Natural killer cell (primary cell): ENCODE measurements around the gene HADHB. TPM values are rescaled to one million over a fixed set of nuclear protein-coding genes. Genes with fewer than 3 reads are reported as not detected.

Experiments
- ATAC-seq, 3 donors: fragments of 150-1000 bp in 2 of 3; fragments of 200-7000 bp in 1 of 3; cut with Tn5 transposase; 1 replicate in 1 of 3; 2 replicates in 2 of 3; pipeline ENCODE4 v1.10.0; 2021; ENCODE audit warnings: mild to moderate bottlenecking in 2 of 3, moderate library complexity in 2 of 3
- DNase-seq, 2 donors: peaks; one replicate each; pipeline versions ENCODE4 v3.0.0 to v3.0.0-alpha.2; 2013 to 2021; ENCODE audit warnings: mixed read lengths in 1 of 2
- H3K27ac ChIP-seq: one replicate; pipeline ENCODE4 v1.5.1; 2013; ENCODE audit warnings: mild to moderate bottlenecking, low read length
- H3K27me3 ChIP-seq: one replicate; pipeline ENCODE4 v1.6.1; 2013; ENCODE audit warnings: low read length; ENCODE audit not compliant: control insufficient read depth, insufficient read depth
- H3K36me3 ChIP-seq: one replicate; pipeline ENCODE4 v1.6.1; 2013; ENCODE audit warnings: low read length; ENCODE audit not compliant: control insufficient read depth, insufficient read depth
- H3K4me1 ChIP-seq: one replicate; pipeline ENCODE4 v1.6.1; 2013; ENCODE audit warnings: low read length; ENCODE audit not compliant: control insufficient read depth, insufficient read depth
- H3K4me3 ChIP-seq: one replicate; pipeline ENCODE4 v1.5.1; 2013; ENCODE audit warnings: low read length
- H3K9me3 ChIP-seq: one replicate; pipeline ENCODE4 v1.6.1; 2013; ENCODE audit warnings: low read length; ENCODE audit not compliant: control insufficient read depth, insufficient read depth
- H3K27ac Mint-ChIP-seq, 2 donors: one replicate each; pipeline ENCODE4 v1.8.0; 2022; ENCODE audit warnings: mild to moderate bottlenecking in 2 of 2, mixed read lengths in 2 of 2, moderate library complexity in 1 of 2
- H3K27me3 Mint-ChIP-seq, 2 donors: one replicate each; pipeline ENCODE4 v1.8.0; 2022; ENCODE audit warnings: low read depth in 2 of 2, mixed read lengths in 2 of 2
- H3K36me3 Mint-ChIP-seq: one replicate; pipeline ENCODE4 v1.8.0; 2022; ENCODE audit warnings: mixed read lengths
- H3K4me1 Mint-ChIP-seq, 2 donors: one replicate each; pipeline ENCODE4 v1.8.0; 2022; ENCODE audit warnings: mixed read lengths in 2 of 2
- H3K4me3 Mint-ChIP-seq: one replicate; pipeline ENCODE4 v1.8.0; 2022; ENCODE audit warnings: mild to moderate bottlenecking, moderate library complexity, mixed read lengths
- H3K9me3 Mint-ChIP-seq, 2 donors: one replicate each; pipeline ENCODE4 v1.8.0; 2022; ENCODE audit warnings: mixed read lengths in 2 of 2
- CTCF ChIP-seq: fragments of 200-600 bp; IDR thresholded peaks from one replicate; pipeline ENCODE4 v1.8.0; 2022; ENCODE audit warnings: antibody characterized with exemption
- WGBS: methylation state at CpG from one replicate; pipeline ENCODE4 v1.1.7; 2013; ENCODE audit warnings: missing lambda C conversion rate; ENCODE audit not compliant: insufficient coverage; 5-methylcytosine and 5-hydroxymethylcytosine counted together
- intact Hi-C: fragments of 100-400 bp; cut with micrococcal nuclease; formaldehyde crosslinking; loops from one replicate; pipeline ENCODE4 v1.14.2; 2022
- total RNA-seq, 4 donors: library from RNA; stranded (reverse); fragments of 120-200 nt in 1 of 4; gene quantifications; one replicate each; pipeline versions ENCODE4 v1.2.3 to v1.2.4, GENCODE V29; 2013 to 2022

The HADHB gene
- total RNA-seq, 3 donors from 2014 or later (not counting 1 experiment from before 2014, with no cell fraction given), result 43.1 to 58.8 (median 53.0) TPM

- Histone ChIP-seq H3K4me1 (no peaks in the 10 kb centered on the region), H3K36me3 (peaks cover 67% of the 10 kb centered on the region), H3K4me3 (no peak overlapping the region), H3K9me3 (no peaks in the 10 kb centered on the region), H3K27ac (no peak overlapping the region), H3K27me3 (no peaks in the 10 kb centered on the region)
- no peaks in the 10 kb centered on the region for H3K4me1 Mint-ChIP-seq
- H3K4me3 Mint-ChIP-seq, result no peak overlapping the region
- no peak for TF ChIP-seq CTCF
- ATAC-seq, result no peak
- peaks cover 57% of the 10 kb centered on the region for H3K36me3 Mint-ChIP-seq
- H3K27me3 Mint-ChIP-seq, result no peaks in the 10 kb centered on the region
- no peak overlapping the region for H3K27ac Mint-ChIP-seq
- intact Hi-C loops, result no loop called here
- WGBS, result 95% methylated on average over 1 of the region's 1 CpG
- no peak for DNase-seq
- no peaks in the 10 kb centered on the region for H3K9me3 Mint-ChIP-seq
Observed at GRCh38 chr2:26214759-26215158, 30.0 kb upstream of the HADHB start.

GRCh38 chr2:26215833-26216232 lies 28.9 kb upstream of the HADHB start:
- ATAC-seq, result no peak
- Histone ChIP-seq H3K27ac (no peak overlapping the region), H3K9me3 (no peaks in the 10 kb centered on the region), H3K4me3 (no peak overlapping the region), H3K36me3 (peaks cover 58% of the 10 kb centered on the region), H3K4me1 (no peaks in the 10 kb centered on the region), H3K27me3 (no peaks in the 10 kb centered on the region)
- TF ChIP-seq CTCF, result no peak
- intact Hi-C loops, result no loop called here
- Mint-ChIP-seq H3K27ac (no peak overlapping the region), H3K27me3 (no peaks in the 10 kb centered on the region), H3K36me3 (peaks cover 53% of the 10 kb centered on the region), H3K4me3 (no peak overlapping the region), H3K4me1 (no peaks in the 10 kb centered on the region), H3K9me3 (no peaks in the 10 kb centered on the region)
- no peak for DNase-seq
- WGBS, result 100% methylated on average over 1 of the region's 1 CpG

- H3K36me3 ChIP-seq, result peaks cover 51% of the 10 kb centered on the region
- H3K27ac ChIP-seq, result no peak overlapping the region
- Mint-ChIP-seq H3K9me3 (no peaks in the 10 kb centered on the region), H3K27ac (no peak overlapping the region), H3K4me1 (no peaks in the 10 kb centered on the region), H3K36me3 (peaks cover 46% of the 10 kb centered on the region), H3K4me3 (no peak overlapping the region), H3K27me3 (no peaks in the 10 kb centered on the region)
- no peak for DNase-seq
- no peaks in the 10 kb centered on the region for H3K4me1 ChIP-seq
- intact Hi-C loops, result no loop called here
- ATAC-seq, result no peak
- H3K9me3 ChIP-seq, result no peaks in the 10 kb centered on the region
- H3K4me3 ChIP-seq, result no peak overlapping the region
- TF ChIP-seq CTCF, result no peak
- WGBS, result 97% methylated on average over 4 of the region's 4 CpGs
- H3K27me3 ChIP-seq, result no peaks in the 10 kb centered on the region
Observed at GRCh38 chr2:26216587-26216986, 28.2 kb upstream of the HADHB start.

GRCh38 chr2:26217720-26218119 lies 27.0 kb upstream of the HADHB start:
- Mint-ChIP-seq H3K27me3 (no peaks in the 10 kb centered on the region), H3K4me3 (no peak overlapping the region), H3K27ac (no peak overlapping the region), H3K4me1 (no peaks in the 10 kb centered on the region), H3K9me3 (no peaks in the 10 kb centered on the region), H3K36me3 (peaks cover 35% of the 10 kb centered on the region)
- Histone ChIP-seq H3K4me1 (no peaks in the 10 kb centered on the region), H3K9me3 (no peaks in the 10 kb centered on the region), H3K27ac (no peak overlapping the region), H3K4me3 (no peak overlapping the region), H3K36me3 (peaks cover 49% of the 10 kb centered on the region), H3K27me3 (no peaks in the 10 kb centered on the region)
- 85% methylated on average over 6 of the region's 6 CpGs for WGBS
- intact Hi-C loops, result no loop called here
- DNase-seq, result no peak
- no peak for ATAC-seq
- no peak for TF ChIP-seq CTCF
